VCaP (cell line): Measurements from ENCODE around the gene SLC39A2.
A peak's percentile ranks its signal among the peaks of the same experiment; 100 is the strongest.
"Not testable (repeated sequence)": the region's sequence is repeated elsewhere in the genome, so short reads cannot be mapped to it uniquely, and the experiment has no call there.

Source experiments
- H3K27ac ChIP-seq: fragments of 450-650 bp; 2 replicates; pipeline ENCODE4 v1.5.1; 2017
- TF ChIP-seq, protein P1 (sequence below): fragments of 450-650 bp; conservative IDR thresholded peaks from 2 replicates; pipeline ENCODE4 v1.5.1; 2017; ENCODE audit warnings: mild to moderate bottlenecking, moderate library complexity

SLC39A2 gene, protein sequence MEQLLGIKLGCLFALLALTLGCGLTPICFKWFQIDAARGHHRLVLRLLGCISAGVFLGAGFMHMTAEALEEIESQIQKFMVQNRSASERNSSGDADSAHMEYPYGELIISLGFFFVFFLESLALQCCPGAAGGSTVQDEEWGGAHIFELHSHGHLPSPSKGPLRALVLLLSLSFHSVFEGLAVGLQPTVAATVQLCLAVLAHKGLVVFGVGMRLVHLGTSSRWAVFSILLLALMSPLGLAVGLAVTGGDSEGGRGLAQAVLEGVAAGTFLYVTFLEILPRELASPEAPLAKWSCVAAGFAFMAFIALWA

DNA sequence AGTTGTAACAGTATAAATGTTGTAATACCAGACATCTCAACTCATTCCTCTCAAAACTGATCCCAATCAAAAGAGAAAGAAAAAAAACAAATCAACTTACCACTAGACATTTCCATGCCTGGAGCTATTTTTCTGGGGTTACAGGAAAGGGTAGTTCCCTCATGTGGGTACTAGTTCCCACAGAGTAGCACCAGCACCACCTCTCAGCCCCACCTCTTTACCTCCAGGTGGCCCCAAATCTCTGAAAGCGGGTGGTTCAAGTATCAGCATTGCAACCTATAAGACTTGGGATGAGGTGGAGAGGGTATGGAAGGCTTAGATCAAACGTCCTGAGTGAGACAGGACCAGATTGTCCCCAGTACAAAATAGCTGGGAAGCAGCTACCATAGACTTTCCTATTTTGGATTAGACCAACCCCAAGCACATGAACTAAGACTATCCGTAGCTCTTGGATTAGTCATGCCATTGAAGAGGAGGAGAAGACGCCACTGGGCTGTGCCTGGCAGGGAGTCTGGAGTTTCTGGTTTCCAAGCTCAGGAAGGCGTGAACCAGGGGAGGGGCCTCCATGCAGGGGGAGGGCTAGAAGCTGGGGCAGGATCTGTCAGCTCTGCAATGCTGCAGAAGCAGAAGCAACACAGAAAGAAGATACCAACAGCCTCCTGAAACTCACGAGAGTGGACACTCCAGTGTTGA lies at the start of gene SLC39A2:
SLC39A2 (plus strand) TSS at position 620 of the 693 bp plus-strand sequence. CDS start 154 bp downstream, outside the sequence.
- TF ChIP-seq, protein P1, sequence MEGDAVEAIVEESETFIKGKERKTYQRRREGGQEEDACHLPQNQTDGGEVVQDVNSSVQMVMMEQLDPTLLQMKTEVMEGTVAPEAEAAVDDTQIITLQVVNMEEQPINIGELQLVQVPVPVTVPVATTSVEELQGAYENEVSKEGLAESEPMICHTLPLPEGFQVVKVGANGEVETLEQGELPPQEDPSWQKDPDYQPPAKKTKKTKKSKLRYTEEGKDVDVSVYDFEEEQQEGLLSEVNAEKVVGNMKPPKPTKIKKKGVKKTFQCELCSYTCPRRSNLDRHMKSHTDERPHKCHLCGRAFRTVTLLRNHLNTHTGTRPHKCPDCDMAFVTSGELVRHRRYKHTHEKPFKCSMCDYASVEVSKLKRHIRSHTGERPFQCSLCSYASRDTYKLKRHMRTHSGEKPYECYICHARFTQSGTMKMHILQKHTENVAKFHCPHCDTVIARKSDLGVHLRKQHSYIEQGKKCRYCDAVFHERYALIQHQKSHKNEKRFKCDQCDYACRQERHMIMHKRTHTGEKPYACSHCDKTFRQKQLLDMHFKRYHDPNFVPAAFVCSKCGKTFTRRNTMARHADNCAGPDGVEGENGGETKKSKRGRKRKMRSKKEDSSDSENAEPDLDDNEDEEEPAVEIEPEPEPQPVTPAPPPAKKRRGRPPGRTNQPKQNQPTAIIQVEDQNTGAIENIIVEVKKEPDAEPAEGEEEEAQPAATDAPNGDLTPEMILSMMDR, result no peak
- H3K27ac ChIP-seq, result peak within 1 kb of the TSS; percentile 14; the same call in 1 of the 2 replicates

DNA sequence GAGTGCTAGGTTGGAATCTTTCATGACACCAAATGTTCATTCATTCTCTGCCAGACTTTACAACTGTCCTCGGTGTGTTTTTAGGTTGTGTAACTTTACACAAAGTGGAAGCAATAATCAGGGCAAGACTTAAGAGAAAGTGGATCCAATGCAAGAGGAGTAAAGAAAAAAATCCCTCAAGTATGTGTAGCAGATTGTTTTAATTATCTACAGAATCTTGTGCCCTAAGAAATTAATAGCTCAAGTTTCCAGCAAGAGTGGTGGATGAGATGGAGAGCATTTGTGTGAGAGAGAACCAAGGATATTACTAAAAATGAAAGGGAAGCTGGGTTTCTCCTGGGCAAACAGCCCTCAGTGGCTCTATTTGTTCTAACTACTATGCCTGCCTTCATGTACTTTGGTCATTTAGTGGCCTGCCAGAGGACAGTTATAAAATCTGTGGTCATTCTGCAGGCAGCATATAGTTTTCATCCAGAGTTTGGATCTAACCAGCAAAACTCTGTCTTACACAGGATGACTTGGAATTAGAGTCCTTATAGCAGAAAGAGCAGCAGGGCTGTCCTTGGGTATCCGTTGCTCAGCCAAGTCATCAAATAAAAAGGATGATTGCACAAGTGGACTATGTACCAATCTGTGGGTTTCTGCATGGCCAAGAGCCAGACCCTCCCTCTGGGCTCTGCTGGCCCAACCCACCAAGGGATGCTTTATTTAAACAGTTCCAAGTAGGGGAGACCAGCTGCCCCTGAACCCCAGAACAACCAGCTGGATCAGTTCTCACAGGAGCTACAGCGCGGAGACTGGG lies 44.2 kb upstream of the SLC39A2 start, which contains the start of gene RNASE2:
RNASE2 (plus strand) TSS at position 752 of the 802 bp plus-strand sequence. CDS start 285 bp downstream, outside the sequence.
- H3K27ac ChIP-seq, result not testable (repeated sequence)

DNA sequence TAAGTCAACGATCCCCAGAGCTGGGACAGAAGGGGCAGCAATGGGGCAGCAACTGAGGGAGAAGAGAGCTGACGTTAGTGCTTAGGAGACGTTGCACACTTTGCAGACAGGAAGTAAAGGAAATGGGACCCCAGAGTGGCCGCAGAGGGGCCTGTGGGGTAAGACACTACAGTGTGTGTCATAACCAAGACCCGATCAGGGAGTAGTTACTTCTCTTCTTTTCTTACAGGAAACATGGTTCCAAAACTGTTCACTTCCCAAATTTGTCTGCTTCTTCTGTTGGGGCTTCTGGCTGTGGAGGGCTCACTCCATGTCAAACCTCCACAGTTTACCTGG lies 43.6 kb upstream of the SLC39A2 start:
- not testable (repeated sequence) for H3K27ac ChIP-seq

DNA sequence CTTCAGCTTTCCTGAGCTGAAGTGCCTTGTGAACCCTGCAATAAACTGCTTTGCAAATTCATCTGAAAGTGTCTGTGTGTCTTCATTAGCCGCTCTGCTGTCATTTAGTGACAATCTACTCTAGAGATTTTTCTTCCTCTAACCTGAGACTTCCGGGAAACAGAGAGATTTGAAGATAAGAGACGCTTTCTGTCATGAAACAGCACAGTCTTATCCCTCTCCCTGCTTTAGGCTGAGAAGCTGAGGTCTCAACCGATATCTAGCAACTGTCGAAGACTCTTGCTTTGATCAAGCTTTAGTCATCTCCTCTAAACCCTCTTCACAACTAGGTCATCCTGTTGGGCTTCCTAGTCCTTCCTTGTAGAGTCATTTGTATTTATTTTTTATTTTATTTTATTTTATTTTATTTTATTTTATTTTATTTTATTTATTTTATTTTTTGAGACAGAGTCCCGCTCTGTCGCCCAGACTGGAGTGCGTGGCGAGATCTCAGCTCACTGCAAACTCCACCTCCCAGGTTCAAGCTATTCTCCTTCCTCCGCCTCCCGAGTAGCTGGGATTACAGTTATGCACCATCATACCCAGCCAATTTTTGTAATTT lies 42.6 kb upstream of the SLC39A2 start:
- TF ChIP-seq, protein P1, result no peak
- no peak overlapping the region for H3K27ac ChIP-seq

DNA sequence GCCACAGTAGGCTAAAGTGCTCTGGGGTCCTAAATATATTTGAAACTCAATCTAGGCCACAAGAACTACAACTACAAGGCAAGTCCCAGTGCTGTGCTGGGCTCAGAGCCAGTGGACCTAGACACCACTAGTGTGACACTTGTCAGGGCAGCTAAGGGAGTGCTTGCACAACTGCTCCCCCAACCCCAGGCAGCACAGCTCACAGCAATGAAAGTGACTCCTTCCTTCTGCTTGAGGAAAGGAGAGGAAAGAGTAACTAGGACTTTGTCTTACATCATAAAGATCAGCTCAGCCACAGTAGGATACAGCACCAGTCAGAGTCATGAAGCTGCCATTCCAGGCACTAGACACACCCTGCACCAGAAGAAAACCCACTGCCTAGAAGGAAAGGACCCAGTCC lies 40.1 kb upstream of the SLC39A2 start:
- H3K27ac ChIP-seq, result not testable (repeated sequence)

DNA sequence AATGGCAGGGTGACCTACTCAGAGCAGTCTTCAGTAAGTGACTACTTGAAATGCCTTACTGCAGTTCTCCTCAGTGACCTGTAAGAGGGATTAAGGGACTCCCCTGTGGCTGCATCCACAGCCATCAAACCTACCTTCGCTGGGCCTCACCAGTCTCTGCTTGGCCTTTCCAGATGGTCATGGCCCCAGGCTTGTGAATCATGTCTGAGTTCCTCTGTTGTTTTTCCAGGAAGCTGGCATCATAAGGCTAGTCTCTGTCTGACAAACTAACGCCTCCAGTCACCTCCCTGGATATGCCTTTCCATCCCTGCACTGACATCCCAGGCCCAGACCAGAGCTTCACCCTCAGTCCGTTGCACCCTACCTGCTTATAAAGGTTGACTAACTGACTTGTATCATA lies 29.8 kb upstream of the SLC39A2 start:
- TF ChIP-seq, protein P1, result no peak

DNA sequence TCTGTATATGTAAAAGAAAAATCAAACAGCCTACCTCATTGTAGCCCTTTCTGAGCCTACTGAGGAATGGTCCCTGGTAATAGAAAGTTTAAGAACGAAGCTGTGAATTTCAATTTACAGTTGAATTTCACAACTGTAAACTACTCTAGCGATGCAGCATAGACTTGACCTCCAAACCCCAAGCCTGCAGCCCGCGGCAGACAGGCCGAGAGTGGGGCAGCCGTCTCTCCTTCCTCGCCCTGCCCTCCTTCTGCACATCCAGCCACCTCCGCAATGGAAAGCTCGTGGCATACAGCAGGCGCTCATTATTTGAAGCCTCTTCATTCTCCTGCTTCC lies 28.5 kb upstream of the SLC39A2 start:
- TF ChIP-seq, protein P1, result no peak
- H3K27ac ChIP-seq, result peak overlapping the region; percentile 53; the same call in 1 of the 2 replicates

More for the DNA sequence above, 29.8 kb upstream of the SLC39A2 start:
- H3K27ac ChIP-seq, result no peak overlapping the region

DNA sequence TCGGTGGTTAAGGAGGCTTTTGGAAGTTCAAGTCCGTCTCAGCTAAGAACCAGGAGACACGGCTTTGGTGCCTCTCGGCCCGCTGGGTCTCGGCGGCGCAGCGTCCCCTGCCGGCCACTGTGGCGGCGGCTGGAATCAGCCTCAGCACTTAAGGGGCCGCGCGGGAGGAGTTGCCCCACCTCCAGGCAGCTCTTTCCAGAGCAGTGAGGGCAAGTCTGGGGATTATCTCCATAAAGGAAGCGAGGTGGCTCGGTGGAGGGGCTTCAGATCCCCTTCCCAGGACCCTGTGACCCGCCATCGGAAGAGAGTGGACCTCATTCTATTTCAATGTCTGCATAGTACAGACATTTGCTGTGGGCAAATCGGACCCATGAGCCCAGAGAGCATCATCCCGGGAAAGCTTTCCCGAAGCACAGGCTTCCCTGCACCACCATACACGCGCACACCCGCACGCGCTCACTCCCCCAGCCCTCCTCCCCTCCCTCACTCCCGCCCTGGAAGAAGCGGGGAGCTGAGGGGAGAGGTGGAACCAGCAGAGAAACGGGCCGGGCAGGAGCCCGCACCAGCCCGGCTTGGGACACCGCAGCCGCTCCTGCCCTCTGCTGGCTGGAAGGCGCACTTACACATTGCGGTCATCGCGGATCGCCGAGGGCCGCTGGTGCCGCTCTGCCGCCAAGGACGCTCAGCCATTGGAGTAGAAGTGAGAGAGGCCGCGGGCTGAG lies 27.9 kb upstream of the SLC39A2 start:
- TF ChIP-seq, protein P1, result peak; percentile 97
- H3K27ac ChIP-seq, result peak overlapping the region; percentile 53
